CD14-positive monocyte (primary cell): ENCODE measurements around the gene HIGD1A. TPM values are rescaled to one million over a fixed set of nuclear protein-coding genes. Genes with fewer than 3 reads are reported as not detected.

Experiments
- DNase-seq, 3 donors: peaks; one replicate each; pipeline ENCODE4 v3.0.0-alpha.2; 2011 to 2022
- H2AFZ ChIP-seq: 2 replicates; pipeline ENCODE4 v1.6.0; 2012; ENCODE audit warnings: mild to moderate bottlenecking, low read depth, low read length, inconsistent platforms; ENCODE audit not compliant: insufficient read depth, poor library complexity, severe bottlenecking
- H3K27ac ChIP-seq, 2 donors: 1 replicate in 1 of 2; 2 replicates in 1 of 2; pipeline ENCODE4 v1.5.1; 2012 to 2013; ENCODE audit warnings: low read length in 2 of 2, control low read depth in 1 of 2, inconsistent platforms in 1 of 2, low read depth in 1 of 2, mild to moderate bottlenecking in 1 of 2
- H3K27me3 ChIP-seq, 2 donors: one replicate each; pipeline versions ENCODE4 v1.6.0 to v1.6.1; 2011 to 2013; ENCODE audit warnings: low read length in 2 of 2; ENCODE audit not compliant: control insufficient read depth in 2 of 2, insufficient read depth in 2 of 2
- H3K36me3 ChIP-seq, 2 donors: replicated peaks in 1 of 2; 1 replicate in 1 of 2; 2 replicates in 1 of 2; pipeline versions ENCODE4 v1.5.1 to v1.6.1; 2012 to 2013; ENCODE audit warnings: low read length in 2 of 2, control low read depth in 1 of 2, inconsistent platforms in 1 of 2, mild to moderate bottlenecking in 1 of 2; ENCODE audit not compliant: insufficient read depth in 2 of 2, control insufficient read depth in 1 of 2
- H3K4me1 ChIP-seq, 2 donors: 1 replicate in 1 of 2; 2 replicates in 1 of 2; pipeline versions ENCODE4 v1.5.1 to v1.6.1; 2012 to 2013; ENCODE audit warnings: low read length in 2 of 2, control low read depth in 1 of 2, inconsistent platforms in 1 of 2, mild to moderate bottlenecking in 1 of 2, moderate library complexity in 1 of 2; ENCODE audit not compliant: insufficient read depth in 2 of 2, control insufficient read depth in 1 of 2
- H3K4me2 ChIP-seq: replicated peaks from 2 replicates; pipeline ENCODE3; 2012; ENCODE audit warnings: low read length, moderate library complexity, mild to moderate bottlenecking; ENCODE audit not compliant: poor library complexity, severe bottlenecking; ENCODE audit errors: extremely low read depth
- H3K4me3 ChIP-seq, 3 experiments: fragments of 200-600 bp in 1 of 3; sonication (generic) in 1 of 3; replicated peaks in 1 of 3; 1 replicate in 2 of 3; 2 replicates in 1 of 3; pipeline ENCODE4 v1.5.1; 2011 to 2013; ENCODE audit warnings: low read length in 3 of 3, mild to moderate bottlenecking in 3 of 3, control low read depth in 2 of 3, low read depth in 2 of 3, inconsistent platforms in 1 of 3, moderate library complexity in 1 of 3
- H3K79me2 ChIP-seq: 2 replicates; pipeline ENCODE4 v1.6.0; 2012; ENCODE audit warnings: mild to moderate bottlenecking, control low read depth, inconsistent platforms, low read length, moderate library complexity; ENCODE audit not compliant: insufficient read depth
- H3K9ac ChIP-seq: 2 replicates; pipeline ENCODE4 v1.6.0; 2017; ENCODE audit warnings: low read length, mild to moderate bottlenecking; ENCODE audit not compliant: insufficient read depth, poor library complexity, severe bottlenecking
- H3K9me3 ChIP-seq, 2 donors: replicated peaks in 1 of 2; 1 replicate in 1 of 2; 2 replicates in 1 of 2; pipeline versions ENCODE4 v1.5.1 to v1.6.1; 2012 to 2013; ENCODE audit warnings: low read length in 2 of 2, control low read depth in 1 of 2; ENCODE audit not compliant: control insufficient read depth in 1 of 2, insufficient read depth in 1 of 2
- H4K20me1 ChIP-seq: 2 replicates; pipeline ENCODE4 v1.6.0; 2012; ENCODE audit warnings: mild to moderate bottlenecking, low read length, control low read depth, moderate library complexity; ENCODE audit not compliant: insufficient read depth
- H3K27ac Mint-ChIP-seq, 7 donors: one replicate each; pipeline ENCODE4 v1.8.0; 2020; ENCODE audit warnings: mild to moderate bottlenecking in 7 of 7, mixed read lengths in 7 of 7, moderate library complexity in 6 of 7, inconsistent platforms in 2 of 7
- H3K27me3 Mint-ChIP-seq, 3 donors: one replicate each; pipeline ENCODE4 v1.8.0; 2021 to 2022; ENCODE audit warnings: low read depth in 3 of 3, mild to moderate bottlenecking in 3 of 3, mixed read lengths in 3 of 3, moderate library complexity in 3 of 3, inconsistent platforms in 1 of 3
- H3K36me3 Mint-ChIP-seq, 2 donors: one replicate each; pipeline ENCODE4 v1.8.0; 2020; ENCODE audit warnings: mixed read lengths in 2 of 2, inconsistent platforms in 1 of 2, mild to moderate bottlenecking in 1 of 2
- H3K4me1 Mint-ChIP-seq: one replicate; pipeline ENCODE4 v1.8.0; 2020; ENCODE audit warnings: mild to moderate bottlenecking, mixed read lengths
- H3K4me3 Mint-ChIP-seq, 2 donors: one replicate each; pipeline ENCODE4 v1.8.0; 2020; ENCODE audit warnings: mild to moderate bottlenecking in 2 of 2, mixed read lengths in 2 of 2, moderate library complexity in 1 of 2
- H3K9me3 Mint-ChIP-seq, 7 donors: one replicate each; pipeline ENCODE4 v1.8.0; 2020 to 2022; ENCODE audit warnings: mixed read lengths in 7 of 7, mild to moderate bottlenecking in 6 of 7, moderate library complexity in 6 of 7, inconsistent platforms in 2 of 7
- WGBS: methylation state at CpG from one replicate; pipeline ENCODE4 v1.1.5; 2013; ENCODE audit warnings: missing lambda C conversion rate; ENCODE audit not compliant: insufficient coverage; 5-methylcytosine and 5-hydroxymethylcytosine counted together
- intact Hi-C, 2 donors: fragments of 100-400 bp; cut with micrococcal nuclease; formaldehyde crosslinking; loops; one replicate each; pipeline versions ENCODE4 v1.15.0 to v1.15.1; 2023
- polyA plus RNA-seq, 3 donors: library from polyadenylated mRNA; depleted of rRNA in 1 of 3; unstranded in 2 of 3; stranded (reverse) in 1 of 3; fragments of 300-500 nt in 2 of 3; fragments of >200 nt in 1 of 3; fragmentation: Illumina TruSeq in 2 of 3; gene quantifications; 1 replicate in 2 of 3; 2 replicates in 1 of 3; pipeline ENCODE4 v1.2.3, GENCODE V29; 2012 to 2021
- TF ChIP-seq, protein P1 (sequence below): fragments of 200-600 bp; IDR thresholded peaks from one replicate; pipeline ENCODE4 v1.8.0; 2022; ENCODE audit warnings: antibody characterized with exemption, mild to moderate bottlenecking

HIGD1A gene
- polyA plus RNA-seq, 3 donors: 34.8 to 115 (median 104) TPM

DNA sequence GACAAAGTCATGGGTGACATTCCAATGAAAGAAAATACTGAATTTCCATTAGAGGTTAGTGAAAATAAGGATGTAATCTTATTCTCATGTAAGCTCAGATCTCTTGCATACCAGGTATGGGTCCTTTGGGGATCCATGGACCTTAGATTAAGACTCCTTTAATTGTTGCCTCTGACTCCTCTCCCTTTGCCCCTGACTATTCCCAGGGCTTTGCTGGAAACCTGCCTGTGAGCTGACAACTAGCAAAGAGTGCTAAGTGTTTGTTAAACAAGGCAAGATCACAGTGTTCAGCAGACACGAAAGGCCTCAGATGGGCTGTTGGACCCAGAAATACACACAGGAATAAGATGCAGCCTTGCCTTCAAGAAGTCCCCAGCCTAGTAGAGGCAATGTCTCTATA, 37.0 kb upstream of the HIGD1A start:
- no peaks in the 10 kb centered on the region for H3K36me3 ChIP-seq
- H3K9me3 ChIP-seq: no peaks in the 10 kb centered on the region
- H3K79me2 ChIP-seq: no peaks in the 10 kb centered on the region
- no peak overlapping the region for H3K4me3 Mint-ChIP-seq
- no peak for DNase-seq
- peaks cover under 1 to 2% of the 10 kb centered on the region in 2 donors for H3K4me1 ChIP-seq
- TF ChIP-seq, protein P1, sequence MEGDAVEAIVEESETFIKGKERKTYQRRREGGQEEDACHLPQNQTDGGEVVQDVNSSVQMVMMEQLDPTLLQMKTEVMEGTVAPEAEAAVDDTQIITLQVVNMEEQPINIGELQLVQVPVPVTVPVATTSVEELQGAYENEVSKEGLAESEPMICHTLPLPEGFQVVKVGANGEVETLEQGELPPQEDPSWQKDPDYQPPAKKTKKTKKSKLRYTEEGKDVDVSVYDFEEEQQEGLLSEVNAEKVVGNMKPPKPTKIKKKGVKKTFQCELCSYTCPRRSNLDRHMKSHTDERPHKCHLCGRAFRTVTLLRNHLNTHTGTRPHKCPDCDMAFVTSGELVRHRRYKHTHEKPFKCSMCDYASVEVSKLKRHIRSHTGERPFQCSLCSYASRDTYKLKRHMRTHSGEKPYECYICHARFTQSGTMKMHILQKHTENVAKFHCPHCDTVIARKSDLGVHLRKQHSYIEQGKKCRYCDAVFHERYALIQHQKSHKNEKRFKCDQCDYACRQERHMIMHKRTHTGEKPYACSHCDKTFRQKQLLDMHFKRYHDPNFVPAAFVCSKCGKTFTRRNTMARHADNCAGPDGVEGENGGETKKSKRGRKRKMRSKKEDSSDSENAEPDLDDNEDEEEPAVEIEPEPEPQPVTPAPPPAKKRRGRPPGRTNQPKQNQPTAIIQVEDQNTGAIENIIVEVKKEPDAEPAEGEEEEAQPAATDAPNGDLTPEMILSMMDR: no peak
- H3K4me2 ChIP-seq: no peak overlapping the region
- intact Hi-C loops: no loop called here
- 83% methylated on average over 1 of the region's 1 CpG for WGBS
- H3K27ac ChIP-seq: no peak overlapping the region
- no peak overlapping the region for H3K4me3 ChIP-seq
- no peak overlapping the region for H3K27ac Mint-ChIP-seq
- H3K9ac ChIP-seq: no peak overlapping the region
- H2AFZ ChIP-seq: no peak overlapping the region
- H4K20me1 ChIP-seq: no peaks in the 10 kb centered on the region
- H3K27me3 ChIP-seq: no peaks in the 10 kb centered on the region
- H3K27me3 Mint-ChIP-seq: peaks cover 0 to 4% (median 2%) of the 10 kb centered on the region in 3 donors
- H3K4me1 Mint-ChIP-seq: peaks cover 11% of the 10 kb centered on the region
- peaks cover 0 to 3% (median 0%) of the 10 kb centered on the region in 7 donors for H3K9me3 Mint-ChIP-seq
- no peaks in the 10 kb centered on the region for H3K36me3 Mint-ChIP-seq

DNA sequence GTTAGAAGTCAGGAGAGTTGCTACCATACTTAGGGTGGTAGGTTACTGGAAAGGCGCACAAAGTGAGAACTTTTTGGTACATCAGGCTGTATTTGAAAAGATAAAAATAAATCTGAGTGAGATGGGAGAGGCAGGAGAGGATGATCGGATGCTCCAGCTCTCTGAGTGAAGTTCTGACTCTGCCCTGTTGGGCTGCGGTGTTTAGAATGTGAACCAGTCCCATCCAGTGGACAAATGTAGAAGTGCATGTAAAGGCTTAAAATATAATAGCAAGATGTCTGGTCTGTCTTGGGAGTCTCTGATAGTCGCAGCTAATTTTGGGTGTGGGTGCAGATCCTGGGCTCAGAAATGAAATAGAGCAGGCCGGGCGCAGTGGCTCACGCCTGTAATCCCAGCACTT, 35.3 kb upstream of the HIGD1A start:
- no peak overlapping the region for H3K27ac Mint-ChIP-seq
- H3K36me3 ChIP-seq: no peaks in the 10 kb centered on the region
- H4K20me1 ChIP-seq: no peaks in the 10 kb centered on the region
- WGBS: 69% methylated on average over 4 of the region's 7 CpGs
- TF ChIP-seq, protein P1: peak; percentile 75
- intact Hi-C loops: loop anchor here in 1 of 2 donors (10.0 kb wide), 1 partner anchor 55 kb away; no protein-coding TSS in a partner anchor
- no peaks in the 10 kb centered on the region for H3K9me3 ChIP-seq
- no peak overlapping the region for H3K27ac ChIP-seq
- H3K27me3 Mint-ChIP-seq: peaks cover 0 to 4% (median 2%) of the 10 kb centered on the region in 3 donors
- H3K9me3 Mint-ChIP-seq: peaks cover 0 to 3% (median 0%) of the 10 kb centered on the region in 7 donors
- H3K4me3 ChIP-seq: no peak overlapping the region
- H3K9ac ChIP-seq: no peak overlapping the region
- no peak overlapping the region for H3K4me3 Mint-ChIP-seq
- H3K4me2 ChIP-seq: no peak overlapping the region
- H3K4me1 ChIP-seq: no peaks in the 10 kb centered on the region
- H3K36me3 Mint-ChIP-seq: no peaks in the 10 kb centered on the region
- H3K79me2 ChIP-seq: no peaks in the 10 kb centered on the region
- H3K27me3 ChIP-seq: no peaks in the 10 kb centered on the region
- DNase-seq: peak; percentile 35 to 47 (median 40)
- no peak overlapping the region for H2AFZ ChIP-seq
- peaks cover 13% of the 10 kb centered on the region for H3K4me1 Mint-ChIP-seq
